ENCODE data around the gene CAGE1. TPM values are rescaled to one million over a fixed set of nuclear protein-coding genes. Genes with fewer than 3 reads are reported as not detected.

Gene CAGE1
- total RNA-seq, 2 experiments from 2014 or later, result 0.27 to 1.1 TPM

DNA sequence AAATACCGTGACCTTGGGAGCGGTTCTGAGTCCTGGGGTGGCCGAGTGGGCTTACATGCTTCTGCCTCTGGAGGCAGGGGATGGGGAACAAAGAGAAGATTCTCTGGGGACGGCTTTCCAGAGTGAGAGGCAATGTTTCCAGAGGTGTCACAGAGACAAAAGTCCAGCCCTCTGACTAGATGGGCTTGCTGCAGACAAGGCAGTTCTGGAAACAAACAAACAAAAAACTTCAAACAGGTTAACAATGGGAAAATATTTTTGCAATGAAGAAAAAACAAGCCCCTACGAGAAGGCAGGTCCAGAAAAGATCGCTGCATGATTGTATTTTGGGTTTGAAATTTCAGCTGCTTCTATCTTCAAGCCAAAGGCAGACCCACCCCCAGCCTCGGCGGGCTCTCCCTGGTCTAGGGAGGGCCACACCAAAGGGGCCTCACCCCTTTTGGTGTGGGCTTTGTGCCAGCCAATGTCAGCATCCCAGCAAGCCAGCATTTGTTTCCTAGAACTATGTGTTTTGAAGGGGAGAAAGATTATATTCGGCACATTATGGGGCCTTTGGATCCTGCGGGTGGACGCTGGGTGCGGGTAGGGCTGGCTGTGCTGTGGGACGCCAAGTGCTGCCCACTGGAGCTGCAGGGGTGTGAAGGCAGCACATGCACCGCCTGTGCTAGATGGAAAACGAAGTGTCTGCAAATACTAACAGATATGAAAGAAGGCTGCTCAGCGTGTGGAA is 43.0 kb upstream of the CAGE1 start:
- Histone ChIP-seq H3K9me2 (ENCODE audit: insufficient read depth, low read length) (no peaks in the 10 kb centered on the region), H3K4me3 (ENCODE audit: low read depth, low read length, poor library complexity, severe bottlenecking) (no peak overlapping the region), H2AFZ (ENCODE audit: low read length) (no peak overlapping the region), H3K27ac (ENCODE audit: low read depth, low read length, poor library complexity, severe bottlenecking) (no peak overlapping the region), H3K36me3 (ENCODE audit: insufficient read depth, low read length) (no peaks in the 10 kb centered on the region), H3K79me2 (ENCODE audit: insufficient read depth, low read depth, low read length) (no peaks in the 10 kb centered on the region), H3K4me1 (ENCODE audit: insufficient read depth, low read length, poor library complexity, severe bottlenecking) (no peaks in the 10 kb centered on the region), H3K4me2 (ENCODE audit: low read length) (no peak overlapping the region), H4K20me1 (ENCODE audit: insufficient read depth, low read length) (no peaks in the 10 kb centered on the region), H3K9me3 (ENCODE audit: low read length) (no peaks in the 10 kb centered on the region)
- TF ChIP-seq EZH2phosphoT487 (IDR thresholded peaks at IDR 0.05; ENCODE audit: borderline replicate concordance, low read depth, low read length), result no peak
- TF ChIP-seq, protein P1, sequence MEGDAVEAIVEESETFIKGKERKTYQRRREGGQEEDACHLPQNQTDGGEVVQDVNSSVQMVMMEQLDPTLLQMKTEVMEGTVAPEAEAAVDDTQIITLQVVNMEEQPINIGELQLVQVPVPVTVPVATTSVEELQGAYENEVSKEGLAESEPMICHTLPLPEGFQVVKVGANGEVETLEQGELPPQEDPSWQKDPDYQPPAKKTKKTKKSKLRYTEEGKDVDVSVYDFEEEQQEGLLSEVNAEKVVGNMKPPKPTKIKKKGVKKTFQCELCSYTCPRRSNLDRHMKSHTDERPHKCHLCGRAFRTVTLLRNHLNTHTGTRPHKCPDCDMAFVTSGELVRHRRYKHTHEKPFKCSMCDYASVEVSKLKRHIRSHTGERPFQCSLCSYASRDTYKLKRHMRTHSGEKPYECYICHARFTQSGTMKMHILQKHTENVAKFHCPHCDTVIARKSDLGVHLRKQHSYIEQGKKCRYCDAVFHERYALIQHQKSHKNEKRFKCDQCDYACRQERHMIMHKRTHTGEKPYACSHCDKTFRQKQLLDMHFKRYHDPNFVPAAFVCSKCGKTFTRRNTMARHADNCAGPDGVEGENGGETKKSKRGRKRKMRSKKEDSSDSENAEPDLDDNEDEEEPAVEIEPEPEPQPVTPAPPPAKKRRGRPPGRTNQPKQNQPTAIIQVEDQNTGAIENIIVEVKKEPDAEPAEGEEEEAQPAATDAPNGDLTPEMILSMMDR (conservative IDR thresholded peaks at IDR 0.05; ENCODE audit: low read length), result no peak
- no peak for DNase-seq (ENCODE audit: low spot score)
- POLR2A ChIA-PET, result no interaction called here
- intact Hi-C loops (cut with micrococcal nuclease; ENCODE audit: unreplicated experiment), result no loop called here
- CTCF ChIA-PET (ENCODE audit: unreplicated experiment), result no interaction called here
- no TSS peak for BruUV-seq (replicated peaks)

DNA sequence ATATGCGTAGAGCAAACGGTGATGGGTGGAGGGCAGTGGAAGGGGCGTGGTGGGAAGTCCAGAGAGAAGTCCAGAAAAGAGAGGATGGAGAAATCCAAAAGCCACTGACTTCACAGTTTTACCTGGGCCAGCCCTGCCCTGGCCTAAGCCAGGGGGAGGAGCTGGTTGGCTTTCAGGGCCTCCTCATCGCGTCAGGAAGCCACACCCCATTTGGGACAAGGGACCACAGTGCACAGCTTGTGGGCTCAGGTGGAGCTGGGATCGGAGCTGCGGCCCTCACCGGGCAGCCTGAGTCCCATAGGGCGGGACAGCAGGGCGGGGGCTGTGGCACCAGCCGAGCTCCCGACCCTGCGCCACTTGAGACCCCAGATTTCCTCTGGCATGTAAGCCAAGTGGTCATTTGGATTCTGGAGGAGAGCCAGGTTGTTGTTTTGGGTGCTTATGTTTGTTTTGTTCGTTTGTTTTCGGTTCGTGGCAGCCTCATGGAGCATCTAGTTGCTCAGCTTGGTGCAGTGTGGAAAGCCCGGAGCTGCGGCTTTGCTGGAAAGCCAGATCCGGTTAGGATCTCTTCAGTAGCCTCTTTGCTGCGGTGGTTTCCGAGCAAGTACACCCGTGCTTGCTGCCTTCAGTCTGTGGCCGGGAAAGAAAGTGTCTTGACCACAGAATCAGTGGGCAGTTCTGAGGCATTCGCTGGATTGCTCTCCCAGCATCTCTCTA is 42.3 kb upstream of the CAGE1 start:
- no peaks in the 10 kb centered on the region for H3K9me2 ChIP-seq (ENCODE audit: insufficient read depth, low read length)
- no peak for DNase-seq (ENCODE audit: low spot score)
- BruUV-seq (replicated peaks), result no TSS peak
- no peaks in the 10 kb centered on the region for H3K79me2 ChIP-seq (ENCODE audit: insufficient read depth, low read depth, low read length)
- H4K20me1 ChIP-seq (ENCODE audit: insufficient read depth, low read length), result no peaks in the 10 kb centered on the region
- POLR2A ChIA-PET, result no interaction called here
- H3K4me1 ChIP-seq (ENCODE audit: insufficient read depth, low read length, poor library complexity, severe bottlenecking), result no peaks in the 10 kb centered on the region
- CTCF ChIA-PET (ENCODE audit: unreplicated experiment), result no interaction called here
- H3K27ac ChIP-seq (ENCODE audit: low read depth, low read length, poor library complexity, severe bottlenecking), result no peak overlapping the region
- H3K36me3 ChIP-seq (ENCODE audit: insufficient read depth, low read length), result no peaks in the 10 kb centered on the region
- no peak overlapping the region for H2AFZ ChIP-seq (ENCODE audit: low read length)
- intact Hi-C loops (cut with micrococcal nuclease; ENCODE audit: unreplicated experiment), result no loop called here
- no peak overlapping the region for H3K4me3 ChIP-seq (ENCODE audit: low read depth, low read length, poor library complexity, severe bottlenecking)
- no peaks in the 10 kb centered on the region for H3K9me3 ChIP-seq (ENCODE audit: low read length)
- TF ChIP-seq, protein P1 (conservative IDR thresholded peaks at IDR 0.05; ENCODE audit: low read length), result no peak
- TF ChIP-seq EZH2phosphoT487 (IDR thresholded peaks at IDR 0.05; ENCODE audit: borderline replicate concordance, low read depth, low read length), result no peak
- H3K4me2 ChIP-seq (ENCODE audit: low read length), result no peak overlapping the region

DNA sequence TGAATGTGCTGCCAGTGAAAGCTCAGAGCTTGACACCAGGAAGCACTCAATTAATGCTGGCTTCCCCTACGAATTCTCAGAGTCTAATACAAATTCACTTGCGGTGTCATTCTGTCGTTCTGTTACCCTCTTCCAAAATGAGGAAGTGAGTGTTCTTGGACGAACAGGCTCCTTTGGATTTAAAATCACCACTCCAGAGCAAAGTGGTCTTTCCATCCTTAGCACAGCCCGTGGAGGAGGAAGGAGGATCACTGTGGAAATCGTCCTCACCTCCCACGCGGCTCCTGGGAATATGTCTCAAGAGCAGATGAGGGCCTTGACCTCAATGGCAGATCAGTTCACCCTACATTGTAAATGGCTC is 41.8 kb upstream of the CAGE1 start:
- Histone ChIP-seq H4K20me1 (ENCODE audit: insufficient read depth, low read length) (no peaks in the 10 kb centered on the region), H3K36me3 (ENCODE audit: insufficient read depth, low read length) (no peaks in the 10 kb centered on the region), H2AFZ (ENCODE audit: low read length) (no peak overlapping the region), H3K4me2 (ENCODE audit: low read length) (no peak overlapping the region), H3K9me3 (ENCODE audit: low read length) (no peaks in the 10 kb centered on the region), H3K4me1 (ENCODE audit: insufficient read depth, low read length, poor library complexity, severe bottlenecking) (no peaks in the 10 kb centered on the region), H3K9me2 (ENCODE audit: insufficient read depth, low read length) (no peaks in the 10 kb centered on the region), H3K79me2 (ENCODE audit: insufficient read depth, low read depth, low read length) (no peaks in the 10 kb centered on the region), H3K27ac (ENCODE audit: low read depth, low read length, poor library complexity, severe bottlenecking) (no peak overlapping the region), H3K4me3 (ENCODE audit: low read depth, low read length, poor library complexity, severe bottlenecking) (no peak overlapping the region)
- DNase-seq (ENCODE audit: low spot score), result no peak
- intact Hi-C loops (cut with micrococcal nuclease; ENCODE audit: unreplicated experiment), result no loop called here
- TF ChIP-seq EZH2phosphoT487 (IDR thresholded peaks at IDR 0.05; ENCODE audit: borderline replicate concordance, low read depth, low read length), result no peak
- TF ChIP-seq, protein P1 (conservative IDR thresholded peaks at IDR 0.05; ENCODE audit: low read length), result no peak
- CTCF ChIA-PET (ENCODE audit: unreplicated experiment), result no interaction called here
- no TSS peak for BruUV-seq (replicated peaks)
- POLR2A ChIA-PET, result no interaction called here

Data from OCI-LY7 (cell line).